K562 (cell line): ENCODE results near the gene MEX3A. TPM values are rescaled to one million over a fixed set of nuclear protein-coding genes. Genes with fewer than 3 reads are reported as not detected.

ENCODE experiments used
- EP400 ChIP-seq: fragments of 450-650 bp; IDR thresholded peaks from 2 replicates; pipeline ENCODE4 v1.6.1; 2017; ENCODE audit warnings: antibody characterized with exemption, mild to moderate bottlenecking, moderate library complexity
- ETV5 ChIP-seq: sonication (generic); formaldehyde crosslinking; IDR thresholded peaks from 2 replicates; pipeline ENCODE4 v1.4.0; 2020; ENCODE audit warnings: low read depth, mild to moderate bottlenecking, missing genetic modification reagents
- GATAD2A ChIP-seq: fragments of 450-650 bp; IDR thresholded peaks from 2 replicates; pipeline ENCODE4 v1.6.1; 2017
- JUND ChIP-seq, 2 experiments: IDR thresholded peaks; 2 replicates in 1 of 2; 3 replicates in 1 of 2; pipeline ENCODE4 v1.6.1; 2011; ENCODE audit warnings: borderline replicate concordance in 2 of 2, low read depth in 2 of 2, low read length in 2 of 2, improper control_type of control experiment in 1 of 2, missing biosample characterization in 1 of 2, missing genetic modification characterization in 1 of 2, missing genetic modification reagents in 1 of 2
- PHF20 ChIP-seq: fragments of 450-650 bp; IDR thresholded peaks from 2 replicates; pipeline ENCODE4 v1.6.1; 2018; ENCODE audit not compliant: partially characterized antibody
- POLR2G ChIP-seq: fragments of 200-400 bp; formaldehyde crosslinking; IDR thresholded peaks from 2 replicates; pipeline ENCODE4 v1.6.1; 2017; ENCODE audit warnings: low read depth, mild to moderate bottlenecking, antibody characterized with exemption, low read length, moderate library complexity
- RNF2 ChIP-seq: sonication (generic); IDR thresholded peaks from 2 replicates; pipeline ENCODE4 v1.6.1; 2016
- SMARCE1 ChIP-seq: fragments of 450-650 bp; IDR thresholded peaks from 2 replicates; pipeline ENCODE4 v1.7.1; 2016; ENCODE audit warnings: mild to moderate bottlenecking
- VEZF1 ChIP-seq: fragments of 200-800 bp; sonication (Bioruptor generic); IDR thresholded peaks from 2 replicates; pipeline ENCODE4 v1.6.1; 2017; ENCODE audit warnings: missing genetic modification characterization, missing compliant biosample characterization
- YY1 ChIP-seq, 3 experiments: IDR thresholded peaks; 2 replicates each; pipeline ENCODE4 v1.6.1; 2011; ENCODE audit warnings: low read length in 2 of 3, mild to moderate bottlenecking in 2 of 3, moderate library complexity in 2 of 3, borderline replicate concordance in 1 of 3, control low read depth in 1 of 3, low read depth in 1 of 3; ENCODE audit not compliant: insufficient read depth in 3 of 3, insufficient replicate concordance in 2 of 3, control insufficient read depth in 1 of 3, insufficient read length in 1 of 3; ENCODE audit errors: extremely low read depth in 1 of 3
- ZNF318 ChIP-seq, 2 experiments: fragments of 450-650 bp; IDR thresholded peaks; 2 replicates each; pipeline ENCODE4 v1.6.1; 2016; ENCODE audit warnings: mild to moderate bottlenecking in 2 of 2, borderline replicate concordance in 1 of 2, low read depth in 1 of 2, moderate library complexity in 1 of 2
- polyA plus RNA-seq, 8 experiments: library from polyadenylated mRNA; depleted of rRNA in 4 of 8; stranded (reverse) in 5 of 8; unstranded in 3 of 8; fragments of >200 nt; fragmentation: Nextera tagmentation in 2 of 8; fragmentation: Illumina TruSeq in 1 of 8; extraction: Ambion mirVana in 2 of 8; extraction: Trizol in 1 of 8; gene quantifications; 2 replicates each; pipeline versions ENCODE4 v1.2.1 to v1.2.3, GENCODE V29; 2011 to 2014; ENCODE audit warnings: inconsistent platforms in 1 of 8, missing spikeins in 1 of 8
- total RNA-seq, 7 experiments: library from RNA; depleted of rRNA in 6 of 7; stranded (reverse); fragments of >200 nt in 6 of 7; fragmentation: Illumina TruSeq in 2 of 7; extraction: Trizol in 2 of 7; gene quantifications; 2 replicates each; pipeline versions ENCODE4 v1.2.1 to v1.2.3, GENCODE V29; 2011 to 2021; ENCODE audit warnings: low replicate concordance in 1 of 7
- TF ChIP-seq, protein P1 (sequence below): fragments of 450-650 bp; IDR thresholded peaks from 2 replicates; pipeline ENCODE4 v1.6.1; 2017; ENCODE audit warnings: antibody characterized with exemption, mild to moderate bottlenecking

MEX3A gene
- total and polyA plus RNA-seq, 9 of the 15 experiments (the other 6 are each of a cell fraction or from before 2014, with no cell fraction given), result 0.36 to 13.7 (median 5.2) TPM

- no peak for TF ChIP-seq ZNF318 (IDR thresholded peaks at IDR 0.05; ENCODE audit: borderline replicate concordance in 1 of 2, low read depth in 1 of 2)
- TF ChIP-seq SMARCE1, result peak; percentile 82
- TF ChIP-seq GATAD2A, result no peak
- peak; percentile 60 for TF ChIP-seq VEZF1
- TF ChIP-seq YY1 (IDR thresholded peaks at IDR 0.05; ENCODE audit: borderline replicate concordance in 1 of 3, control insufficient read depth in 1 of 3, extremely low read depth in 1 of 3, insufficient read depth in 3 of 3, insufficient read length in 1 of 3, insufficient replicate concordance in 2 of 3, low read depth in 1 of 3, low read length in 2 of 3), result peak in 2 of 3 experiments; percentile 4 to 25
- TF ChIP-seq POLR2G, result peak; percentile 47; the same call in 1 of the 2 replicates
- peak; percentile 42; the same call in 1 of the 2 replicates for TF ChIP-seq EP400
- TF ChIP-seq RNF2, result peak; percentile 46; the same call in 1 of the 2 replicates
- TF ChIP-seq, protein P1, sequence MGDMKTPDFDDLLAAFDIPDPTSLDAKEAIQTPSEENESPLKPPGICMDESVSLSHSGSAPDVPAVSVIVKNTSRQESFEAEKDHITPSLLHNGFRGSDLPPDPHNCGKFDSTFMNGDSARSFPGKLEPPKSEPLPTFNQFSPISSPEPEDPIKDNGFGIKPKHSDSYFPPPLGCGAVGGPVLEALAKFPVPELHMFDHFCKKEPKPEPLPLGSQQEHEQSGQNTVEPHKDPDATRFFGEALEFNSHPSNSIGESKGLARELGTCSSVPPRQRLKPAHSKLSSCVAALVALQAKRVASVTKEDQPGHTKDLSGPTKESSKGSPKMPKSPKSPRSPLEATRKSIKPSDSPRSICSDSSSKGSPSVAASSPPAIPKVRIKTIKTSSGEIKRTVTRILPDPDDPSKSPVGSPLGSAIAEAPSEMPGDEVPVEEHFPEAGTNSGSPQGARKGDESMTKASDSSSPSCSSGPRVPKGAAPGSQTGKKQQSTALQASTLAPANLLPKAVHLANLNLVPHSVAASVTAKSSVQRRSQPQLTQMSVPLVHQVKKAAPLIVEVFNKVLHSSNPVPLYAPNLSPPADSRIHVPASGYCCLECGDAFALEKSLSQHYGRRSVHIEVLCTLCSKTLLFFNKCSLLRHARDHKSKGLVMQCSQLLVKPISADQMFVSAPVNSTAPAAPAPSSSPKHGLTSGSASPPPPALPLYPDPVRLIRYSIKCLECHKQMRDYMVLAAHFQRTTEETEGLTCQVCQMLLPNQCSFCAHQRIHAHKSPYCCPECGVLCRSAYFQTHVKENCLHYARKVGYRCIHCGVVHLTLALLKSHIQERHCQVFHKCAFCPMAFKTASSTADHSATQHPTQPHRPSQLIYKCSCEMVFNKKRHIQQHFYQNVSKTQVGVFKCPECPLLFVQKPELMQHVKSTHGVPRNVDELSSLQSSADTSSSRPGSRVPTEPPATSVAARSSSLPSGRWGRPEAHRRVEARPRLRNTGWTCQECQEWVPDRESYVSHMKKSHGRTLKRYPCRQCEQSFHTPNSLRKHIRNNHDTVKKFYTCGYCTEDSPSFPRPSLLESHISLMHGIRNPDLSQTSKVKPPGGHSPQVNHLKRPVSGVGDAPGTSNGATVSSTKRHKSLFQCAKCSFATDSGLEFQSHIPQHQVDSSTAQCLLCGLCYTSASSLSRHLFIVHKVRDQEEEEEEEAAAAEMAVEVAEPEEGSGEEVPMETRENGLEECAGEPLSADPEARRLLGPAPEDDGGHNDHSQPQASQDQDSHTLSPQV, result peak; percentile 46
- peak; percentile 46 for TF ChIP-seq PHF20
- peak; percentile 55; the same call in 1 of the 2 replicates for TF ChIP-seq ETV5 (CRISPR knock-in tag)
- TF ChIP-seq JUND (IDR thresholded peaks at IDR 0.05; ENCODE audit: borderline replicate concordance, low read depth, low read length), result peak; percentile 88
- peak; percentile 70; the same call in 1 of the 3 replicates for TF ChIP-seq JUND (tag; IDR thresholded peaks at IDR 0.05; ENCODE audit: borderline replicate concordance, low read depth, low read length)
Observed at GRCh38 chr1:156126043-156126629, 43.9 kb upstream of the MEX3A start (continued).
